ENCODE data around the gene REEP1.
"Not testable (repeated sequence)": the region's sequence is repeated elsewhere in the genome, so short reads cannot be mapped to it uniquely, and the experiment has no call there.

Gene REEP1

DNA sequence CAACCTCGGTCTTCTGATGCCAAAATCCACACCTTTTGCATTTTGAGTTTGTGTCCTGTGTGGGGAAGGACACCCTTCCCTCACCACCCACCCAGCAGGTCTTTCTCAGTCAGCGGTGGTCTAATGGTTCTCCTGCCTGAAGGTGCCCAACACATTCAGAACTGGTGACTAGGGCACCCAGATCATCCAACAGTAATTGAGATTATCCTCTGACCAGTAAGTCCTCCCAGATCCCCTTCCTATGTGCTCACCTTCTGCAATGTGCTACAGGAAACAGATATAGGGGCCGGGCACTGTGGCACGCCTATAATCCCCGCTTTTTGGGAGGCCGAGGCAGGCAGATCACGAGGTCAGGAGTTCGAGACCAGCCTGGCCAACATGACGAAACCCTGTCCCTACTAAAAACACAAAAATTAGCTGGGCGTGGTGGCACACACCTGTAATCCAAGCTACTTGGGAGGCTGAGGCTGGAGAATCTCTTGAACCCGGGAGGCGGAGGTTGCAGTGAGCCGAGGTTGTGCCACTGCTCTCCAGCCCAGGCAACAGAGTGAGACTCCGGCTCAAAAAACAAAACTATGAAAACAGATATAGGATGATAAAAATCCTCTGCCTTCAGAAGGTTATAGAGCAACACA, 56.2 kb downstream of the REEP1 start:
- no peak for DNase-seq

DNA sequence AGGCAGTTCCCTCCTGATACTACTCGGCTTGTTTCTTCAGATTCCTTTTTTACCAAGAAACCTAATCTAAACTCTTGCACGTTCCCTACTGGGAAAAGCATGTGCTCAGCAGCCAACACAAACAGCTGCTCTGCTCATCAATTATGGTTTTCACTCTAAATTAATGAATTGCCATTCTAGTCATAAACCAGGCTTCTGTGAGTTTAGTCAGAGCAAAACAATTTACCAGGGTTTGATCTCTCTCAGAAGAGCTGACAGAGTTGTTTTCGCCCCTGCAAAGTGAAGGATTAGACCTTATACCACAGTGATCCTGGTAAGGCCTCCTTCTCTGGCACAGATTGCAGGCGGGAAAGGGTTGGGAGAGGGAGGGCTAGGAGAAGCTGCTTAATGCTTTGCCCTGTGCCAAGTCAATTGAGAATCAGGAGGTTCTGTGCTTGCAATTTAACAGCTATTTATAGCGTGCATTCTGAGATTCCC, 57.2 kb downstream of the REEP1 start:
- no peak for DNase-seq

GRCh38 chr2:86275962-86276361, 61.5 kb downstream of the REEP1 start:
- no peak for DNase-seq

DNA sequence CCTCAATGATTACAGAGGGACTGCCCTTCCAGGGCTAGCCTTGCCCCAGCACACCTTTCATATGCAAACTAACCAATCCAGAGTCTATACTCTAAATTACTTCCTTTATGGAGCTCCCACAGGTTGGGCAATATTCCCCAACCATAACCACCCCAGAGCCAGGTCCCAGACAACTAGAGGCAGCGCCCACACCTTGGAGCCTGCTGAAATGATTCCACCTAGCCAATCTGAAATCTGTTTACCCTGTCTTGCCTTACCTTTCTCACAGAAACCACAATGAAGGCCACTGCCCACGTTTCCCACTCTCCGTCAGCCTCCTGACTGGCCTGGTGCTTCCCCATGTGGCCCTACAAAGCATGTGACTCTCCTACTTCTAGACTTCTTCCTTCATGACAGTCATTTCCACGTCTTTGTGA, 62.0 kb downstream of the REEP1 start:
- no peak for DNase-seq

- no peak for DNase-seq
These were observed 62.5 kb downstream of the REEP1 start for GRCh38 chr2:86274918-86275275.

DNA sequence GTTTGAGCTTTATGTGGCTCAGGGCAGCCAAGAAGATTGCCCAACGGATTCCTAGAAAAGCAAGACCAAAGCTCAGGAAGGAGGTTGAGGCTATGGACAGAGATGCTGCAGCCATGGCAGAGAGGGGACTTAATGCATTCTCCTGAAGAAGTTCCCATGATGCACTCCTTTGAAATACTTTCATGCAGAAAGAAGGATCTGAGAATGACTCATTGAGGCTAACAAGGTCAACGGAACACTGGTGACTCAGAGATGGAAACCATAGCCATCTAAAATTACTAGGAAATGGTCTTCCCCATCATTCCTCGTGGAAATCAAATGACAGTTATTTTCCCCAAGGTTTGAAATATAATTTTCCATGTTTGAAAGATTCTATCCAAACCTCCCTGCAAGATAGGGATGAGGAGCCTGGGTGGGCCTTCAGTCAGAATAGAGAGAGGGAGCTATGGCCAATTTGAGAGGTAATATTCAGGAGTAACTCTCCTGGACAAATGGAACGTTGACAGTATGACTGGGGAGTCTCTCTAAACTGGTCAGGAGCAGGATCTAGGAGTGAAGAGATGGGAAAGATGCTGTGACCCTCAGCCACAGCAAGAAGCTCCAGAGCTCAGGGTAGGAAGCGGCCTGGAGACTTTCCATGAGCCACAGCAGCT, 63.0 kb downstream of the REEP1 start:
- DNase-seq: no peak

- no peak for DNase-seq
These were observed 65.3 kb downstream of the REEP1 start for GRCh38 chr2:86272111-86272510.

DNA sequence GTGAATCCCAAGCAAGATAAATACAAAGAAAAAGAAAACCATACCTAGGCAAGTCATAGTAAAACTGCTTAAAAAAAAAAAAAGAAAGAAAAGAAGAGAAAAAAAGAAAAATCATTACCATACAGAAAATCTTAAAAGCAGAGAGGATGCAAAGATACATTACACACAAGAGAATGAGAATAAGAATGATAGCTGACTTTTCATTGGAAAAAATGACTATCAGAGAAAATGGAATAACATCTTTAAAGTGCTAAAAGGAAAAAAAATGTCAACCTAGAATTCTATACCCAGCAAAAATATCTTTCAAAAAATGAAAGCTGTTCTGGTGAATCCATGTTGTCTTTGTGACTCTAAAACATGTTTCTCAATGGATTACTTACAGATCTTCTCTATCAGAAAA, 66.2 kb downstream of the REEP1 start:
- no peak for DNase-seq

DNA sequence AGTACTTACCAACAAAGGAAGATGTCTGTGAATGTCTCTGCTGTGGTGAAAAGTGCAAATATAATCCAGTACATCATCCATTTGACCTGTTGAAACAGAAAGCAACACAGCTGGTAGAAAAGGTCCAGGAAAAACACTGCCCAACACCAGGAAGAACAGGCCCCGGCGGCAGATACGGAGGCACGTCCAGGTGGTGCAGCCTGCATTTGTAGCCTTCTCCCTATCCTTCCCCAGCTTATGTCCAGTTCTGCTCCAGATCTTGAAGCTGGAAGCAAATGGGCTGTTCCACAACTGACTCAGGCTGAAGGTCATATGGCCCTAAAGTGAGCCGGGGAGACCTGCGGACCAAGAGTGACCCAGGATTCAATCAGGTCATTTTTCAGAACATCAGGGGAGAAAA, 73.5 kb downstream of the REEP1 start:
- DNase-seq: no peak

DNA sequence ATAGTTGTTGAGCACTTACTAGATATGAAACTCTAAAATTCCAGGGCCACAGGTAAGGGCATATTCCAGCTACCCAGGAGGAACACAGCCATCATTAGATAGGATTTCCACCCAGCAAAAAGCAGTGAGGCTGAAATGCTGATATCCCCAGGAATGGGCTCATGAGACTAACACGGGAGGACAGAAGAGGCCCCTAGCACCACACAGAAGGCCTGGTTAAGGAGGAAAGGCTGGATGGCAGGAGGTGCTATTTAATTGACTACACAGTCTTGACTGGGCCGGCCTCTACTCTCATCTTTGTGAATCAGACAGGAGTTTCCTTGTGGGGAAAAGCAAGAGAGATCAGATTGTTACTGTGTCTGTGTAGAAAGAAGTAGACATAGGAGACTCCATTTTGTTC, 76.4 kb downstream of the REEP1 start:
- DNase-seq: no peak

DNA sequence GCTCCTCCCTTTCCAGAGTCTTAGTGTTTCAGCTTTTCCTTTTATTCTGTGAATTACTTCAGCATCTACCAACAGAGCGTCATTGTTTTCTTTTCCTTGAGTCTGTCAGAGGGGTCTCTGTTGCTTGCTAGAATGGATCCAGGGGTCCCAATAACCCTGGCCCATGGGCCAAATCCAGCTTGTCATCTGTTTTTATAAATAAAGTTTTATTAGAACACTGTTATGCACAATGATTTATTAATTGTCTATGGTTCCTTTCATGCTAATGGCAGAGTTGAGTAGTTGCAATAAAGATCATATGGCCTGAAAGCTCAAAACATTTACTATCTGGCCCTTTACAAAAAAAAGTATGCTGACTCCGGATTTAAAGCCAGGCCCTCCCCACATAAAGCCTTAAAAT, 79.3 kb downstream of the REEP1 start:
- DNase-seq: no peak

- no peak for DNase-seq
These were observed 80.4 kb downstream of the REEP1 start for GRCh38 chr2:86256982-86257381.

- DNase-seq: no peak
These were observed 81.1 kb downstream of the REEP1 start for GRCh38 chr2:86256300-86256699.

DNA sequence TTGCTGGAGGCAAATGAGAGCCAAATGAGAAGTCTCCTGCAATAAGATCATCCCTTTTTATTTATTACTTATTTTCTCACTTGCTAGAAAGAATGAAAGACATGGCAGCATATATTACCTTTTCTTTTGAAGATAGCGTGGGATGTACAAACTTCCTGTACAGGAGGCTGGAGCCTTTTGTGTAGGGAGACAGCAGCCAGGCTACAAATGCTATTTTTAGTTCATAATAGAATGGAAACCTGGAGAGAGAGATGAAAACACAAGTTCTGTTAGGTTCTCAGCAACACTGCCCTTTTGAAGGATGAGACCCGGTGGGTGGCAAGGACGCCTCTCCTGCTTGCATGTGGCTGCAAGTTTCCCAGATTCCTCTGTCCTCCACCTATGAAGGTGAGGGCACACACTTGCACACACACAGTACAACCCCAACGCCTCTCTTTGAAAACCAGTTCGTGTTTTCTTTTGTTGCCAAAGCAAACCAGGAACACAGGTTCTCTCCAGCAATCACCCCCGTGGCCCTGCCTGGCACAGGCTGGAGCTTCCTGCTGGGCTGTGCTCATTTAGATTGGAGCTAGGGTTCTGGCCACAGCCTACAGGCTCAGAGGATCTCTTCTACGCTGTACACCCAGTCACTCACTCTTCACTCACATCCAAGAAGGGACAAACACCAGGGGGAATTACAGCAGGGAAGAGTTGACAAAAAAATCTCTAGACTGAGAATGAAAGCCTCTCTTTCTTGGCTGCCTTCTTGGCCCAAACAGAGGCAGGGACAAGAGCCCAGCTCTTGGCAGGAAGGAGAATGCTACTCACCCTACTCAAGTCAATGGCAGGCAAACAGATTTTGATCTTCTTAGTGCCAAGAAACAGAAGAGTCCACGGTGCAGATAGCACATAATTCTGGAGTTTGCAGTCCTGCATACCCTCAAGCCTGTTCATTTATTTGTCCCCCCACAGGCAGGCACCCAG, 82.6 kb downstream of the REEP1 start:
- no peak for DNase-seq

GRCh38 chr2:86253424-86253823, 84.0 kb downstream of the REEP1 start:
- no peak for DNase-seq

DNA sequence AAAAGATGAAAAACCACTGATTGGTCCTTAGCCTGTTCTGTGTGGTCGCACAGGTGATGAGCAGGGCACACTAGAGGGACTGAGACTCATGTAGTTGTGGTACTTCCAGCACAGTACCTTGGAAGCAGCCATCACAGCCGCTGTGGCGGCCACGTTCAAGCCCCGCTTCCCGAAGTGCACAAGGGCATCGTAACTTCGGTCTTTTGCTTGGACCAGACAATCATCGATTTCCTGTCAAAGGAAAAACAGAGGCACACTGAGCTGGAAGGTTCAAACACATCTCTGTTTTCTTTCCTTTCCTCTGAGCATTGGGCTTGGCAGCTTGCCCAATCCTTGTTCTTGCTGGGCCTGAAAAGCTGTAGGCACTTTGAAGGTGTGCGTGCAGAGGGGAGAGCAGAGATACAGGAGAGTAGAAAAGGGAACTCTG, 85.6 kb downstream of the REEP1 start:
- no peak for DNase-seq

DNA sequence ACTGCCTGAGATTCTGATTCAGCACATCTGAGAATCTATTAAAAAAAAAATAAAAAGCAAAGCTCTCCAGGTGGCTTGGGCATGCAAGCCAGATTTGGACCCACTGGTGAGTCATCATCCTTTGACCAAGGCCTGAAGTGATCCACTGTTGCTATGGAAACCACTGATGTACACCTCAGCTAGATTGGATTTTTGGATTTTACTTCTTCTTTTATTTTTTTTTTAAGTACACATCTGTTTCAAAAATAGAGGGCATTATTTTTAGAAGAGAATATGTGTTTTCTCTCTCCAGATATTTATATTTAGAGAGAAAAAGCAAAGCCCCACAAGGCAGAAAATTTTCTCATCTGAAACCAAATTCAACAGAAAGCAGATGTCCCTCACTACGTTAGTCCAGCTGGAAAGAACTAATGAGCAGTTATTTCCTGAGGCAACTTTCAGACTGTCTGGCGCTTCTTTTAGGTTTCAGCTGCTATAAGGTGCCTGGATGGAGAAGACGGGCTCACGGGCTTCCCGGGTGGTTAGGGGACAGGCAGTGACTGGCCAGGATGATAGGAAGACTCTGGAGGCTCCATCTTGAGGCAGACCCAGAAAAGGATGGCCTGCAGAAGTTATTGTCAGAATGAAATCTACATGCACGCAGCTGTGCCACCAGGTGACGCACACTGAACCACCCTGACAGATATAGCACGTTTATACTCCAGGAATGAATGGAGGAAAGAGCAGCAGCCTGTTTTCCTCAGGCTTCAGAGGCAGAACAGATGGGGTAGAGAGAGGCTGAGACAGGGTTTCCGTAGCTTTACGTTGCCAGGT, 87.6 kb downstream of the REEP1 start:
- DNase-seq: peak; percentile 78

- no peak for DNase-seq
These were observed 88.2 kb downstream of the REEP1 start for GRCh38 chr2:86249176-86249575.

DNA sequence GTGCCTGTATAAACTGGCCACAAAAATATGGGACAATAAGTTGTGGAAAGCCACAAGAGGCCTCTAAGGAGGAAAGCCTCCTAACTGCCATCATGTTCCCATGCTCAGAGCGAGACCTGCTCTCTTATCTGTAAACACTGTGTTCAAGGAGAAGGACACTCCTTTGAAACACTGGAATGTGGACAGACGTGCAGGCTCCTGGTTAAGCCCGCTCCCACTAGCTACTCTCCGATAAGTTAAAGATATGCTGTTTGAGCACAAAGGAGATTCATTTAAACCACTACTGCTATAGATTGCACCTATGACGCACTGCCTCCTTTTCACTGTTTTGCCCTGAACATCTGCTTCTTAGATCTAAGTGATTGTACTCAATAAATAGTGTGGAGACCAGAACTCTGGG, 92.2 kb downstream of the REEP1 start:
- DNase-seq: not testable (repeated sequence)

DNA sequence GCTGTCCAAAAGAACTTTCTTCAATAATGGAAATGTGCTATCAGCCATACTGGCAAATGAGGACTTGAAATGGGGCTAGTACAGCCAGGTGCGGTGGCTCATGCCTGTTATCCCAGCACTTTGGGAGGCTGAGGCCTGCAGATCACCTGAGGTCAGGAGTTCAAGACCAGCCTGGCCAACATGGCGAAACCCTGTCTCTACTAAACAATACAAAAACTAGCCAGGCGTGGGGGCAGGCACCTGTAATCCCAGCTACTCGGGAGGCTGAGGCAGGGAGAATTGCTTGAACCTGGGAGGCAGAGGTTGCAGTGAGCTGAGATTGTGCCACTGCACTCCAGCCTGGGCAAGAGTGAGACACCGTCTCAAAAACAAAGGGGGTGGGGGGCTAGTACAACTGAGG, 92.6 kb downstream of the REEP1 start:
- DNase-seq: peak; percentile 9

DNA sequence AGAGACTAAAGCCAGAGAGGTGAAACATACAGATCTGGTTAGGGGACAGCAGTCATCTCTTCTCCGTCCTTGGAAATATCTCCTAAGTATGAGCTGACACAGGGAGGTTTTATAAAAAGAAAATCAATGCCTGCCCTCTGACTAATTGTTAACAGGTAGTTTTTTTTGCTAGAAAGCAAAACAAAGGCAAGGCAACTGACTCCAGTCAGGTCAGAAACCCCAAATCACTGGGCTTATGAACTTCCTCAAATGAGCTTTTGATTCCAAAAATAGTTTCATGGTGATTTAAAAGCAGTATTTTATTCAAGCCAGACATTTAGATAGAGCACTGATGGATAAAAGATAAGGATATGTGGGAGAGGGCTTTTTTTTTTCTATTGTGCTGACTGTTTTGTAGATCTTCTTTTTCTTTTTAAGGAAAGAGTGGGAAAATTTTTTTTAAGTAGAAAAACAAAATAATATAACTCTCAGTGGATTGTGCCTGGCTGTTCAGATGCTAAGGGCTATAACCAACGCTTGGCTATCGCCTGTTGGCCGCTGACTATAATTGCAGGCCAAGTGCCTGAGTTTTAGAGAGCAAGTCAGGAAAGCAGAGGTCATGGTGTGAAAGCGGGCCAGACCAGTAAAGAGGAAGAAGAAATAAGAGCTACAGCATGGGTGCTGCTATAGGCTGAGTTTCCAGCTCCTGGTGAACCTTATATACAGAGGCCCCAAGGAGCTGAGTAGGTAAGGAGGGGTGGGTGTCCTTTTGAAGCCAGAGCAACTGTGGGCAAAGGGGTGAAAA, 93.3 kb downstream of the REEP1 start:
- no peak for DNase-seq

DNA sequence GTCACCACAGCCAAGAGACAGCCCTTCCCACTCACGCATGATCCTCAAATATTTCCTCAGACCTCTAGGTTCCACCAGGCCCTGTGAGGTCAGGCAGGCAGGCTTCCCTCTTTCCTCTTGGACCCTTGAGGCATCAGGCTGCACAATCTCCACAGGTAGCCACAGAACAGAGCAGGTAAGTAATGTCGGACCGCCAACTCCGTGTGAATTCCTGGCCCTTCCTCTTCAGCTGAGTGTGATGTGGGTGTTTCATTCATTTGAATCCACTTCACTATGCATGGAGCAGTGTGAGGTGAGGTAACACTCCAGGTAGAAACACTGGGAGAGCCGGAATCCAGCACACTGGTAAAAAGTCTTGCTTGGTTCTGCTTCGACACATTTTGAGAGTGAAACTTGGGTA, 94.2 kb downstream of the REEP1 start:
- peak; percentile 27 for DNase-seq
